Activated CD8-positive, alpha-beta memory T cell treated with anti-CD3 and anti-CD28 coated beads for 24 hours (primary cell): Measurements from ENCODE around the gene DPP8.

Experiments used
- DNase-seq: peaks from one replicate; pipeline ENCODE4 v3.0.0-alpha.2; 2020

The DPP8 gene

DNA sequence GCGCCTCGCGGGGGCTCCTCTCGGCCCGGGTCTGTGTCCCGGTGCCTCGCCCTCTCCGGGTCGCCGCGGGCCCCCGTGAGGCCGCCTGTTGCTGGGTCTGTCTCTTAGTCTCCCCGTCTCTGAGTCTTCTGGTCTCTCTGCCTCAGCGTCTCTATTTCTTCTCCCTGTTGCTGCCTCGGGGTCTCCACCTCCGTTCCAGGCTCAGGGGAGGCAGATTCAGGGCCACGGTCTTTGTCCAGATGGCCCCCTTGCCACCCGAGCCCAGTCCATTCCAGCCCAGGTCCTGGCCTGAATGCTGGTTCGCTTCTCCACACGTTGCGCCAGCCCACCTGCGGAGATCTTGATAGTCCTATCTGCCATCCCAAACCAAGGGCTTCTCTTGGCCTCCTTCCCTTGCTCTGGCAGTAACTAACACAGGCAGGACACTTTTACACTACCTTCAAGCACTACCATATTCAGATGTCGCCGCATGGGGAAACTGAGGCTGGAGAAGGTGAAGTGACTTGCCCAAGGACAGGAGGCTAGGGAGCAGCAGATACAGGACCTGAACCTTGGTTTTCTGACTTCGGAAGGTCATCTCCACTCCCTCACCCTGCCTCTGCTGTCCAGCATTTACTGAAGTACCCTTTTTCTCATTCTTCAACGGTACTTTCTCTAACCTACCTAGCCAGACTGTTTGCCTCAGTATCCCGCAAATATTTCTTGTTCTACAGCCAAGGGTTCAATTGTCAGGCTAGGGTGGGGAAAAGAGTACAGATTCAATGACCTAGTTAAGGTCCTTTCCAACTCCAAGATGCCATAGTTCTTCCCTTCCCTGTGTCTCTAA is 94.1 kb downstream of the DPP8 start:
- no peak for DNase-seq

DNA sequence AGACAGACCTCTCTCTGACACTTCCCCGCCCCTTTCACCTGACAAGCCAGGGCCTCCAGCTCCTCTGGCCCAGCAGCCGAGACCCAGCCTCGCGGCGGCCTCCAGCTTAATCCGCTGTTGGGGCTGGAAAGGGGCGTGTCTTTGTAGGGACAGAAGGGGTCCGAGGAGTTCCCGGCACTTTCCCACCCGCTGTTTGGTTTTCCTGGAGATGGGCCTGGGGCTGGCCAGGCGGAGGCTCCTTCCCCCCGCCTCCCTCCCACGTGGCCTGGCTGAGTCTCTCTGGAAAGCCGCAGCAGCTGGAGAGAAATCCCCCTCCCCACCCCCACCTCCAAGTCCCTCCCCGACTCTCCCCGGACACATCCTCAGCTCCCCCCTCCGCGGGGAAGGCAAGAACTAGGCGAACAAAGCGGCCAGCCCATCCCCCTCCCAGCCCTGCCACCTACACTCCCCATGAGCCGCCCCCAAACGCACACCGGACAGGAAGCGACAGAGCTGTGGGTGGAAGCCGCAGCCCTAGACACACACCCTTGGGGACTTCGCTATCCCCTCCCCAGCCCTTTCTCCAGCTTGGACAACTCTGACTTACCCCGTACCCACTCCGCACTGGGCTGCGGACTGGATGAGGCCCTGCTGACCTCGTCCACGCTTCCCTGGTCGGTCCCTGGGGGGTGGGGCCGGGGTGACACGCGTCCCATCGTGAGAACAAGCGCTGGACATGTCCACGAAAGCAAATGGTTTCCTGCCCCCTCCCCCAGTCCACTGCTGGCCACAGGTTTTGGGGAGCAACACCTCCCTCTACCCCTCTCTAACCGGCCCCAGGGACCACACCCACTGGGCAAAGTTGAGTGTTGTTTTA is 95.9 kb downstream of the DPP8 start:
- peak; percentile 58 for DNase-seq

DNA sequence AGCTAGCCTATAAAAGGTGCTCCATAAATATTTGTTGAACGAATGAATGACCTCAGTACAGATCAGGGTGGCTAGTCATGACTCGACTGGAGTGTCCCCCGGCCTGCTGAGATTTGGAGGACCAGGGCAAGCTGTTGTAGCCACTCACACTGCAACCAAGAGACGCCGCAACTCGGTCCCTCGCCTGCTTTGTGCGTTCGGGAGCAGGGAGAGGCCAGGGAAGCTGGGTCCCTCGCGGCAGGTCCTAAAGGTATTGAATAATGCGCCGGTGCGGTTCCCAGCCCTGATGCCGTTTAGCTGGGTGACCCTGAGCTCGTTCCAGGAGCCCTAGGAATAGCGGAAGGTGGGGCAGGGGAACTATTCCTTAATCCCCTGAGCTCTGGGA is 96.5 kb downstream of the DPP8 start:
- DNase-seq: no peak

DNA sequence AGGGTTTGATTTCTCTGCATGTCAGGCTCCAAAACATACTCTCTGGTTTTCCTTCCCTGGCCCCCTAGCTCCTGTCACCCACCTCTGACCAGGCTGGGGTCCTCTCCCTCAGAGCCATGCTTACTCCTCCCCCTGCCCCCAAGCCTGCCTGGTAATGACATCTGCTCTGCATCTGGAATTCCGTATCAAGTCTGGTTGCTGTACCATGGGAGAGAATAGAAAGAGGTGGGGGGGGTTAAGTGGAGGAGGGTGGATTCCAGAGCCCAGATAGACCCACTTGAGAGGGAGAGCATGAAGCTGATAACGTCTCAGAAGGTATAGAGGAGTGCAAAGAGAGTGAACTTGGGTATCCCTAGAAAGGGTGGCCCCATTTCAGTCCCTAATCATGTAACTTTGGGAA is 98.9 kb downstream of the DPP8 start:
- no peak for DNase-seq

DNA sequence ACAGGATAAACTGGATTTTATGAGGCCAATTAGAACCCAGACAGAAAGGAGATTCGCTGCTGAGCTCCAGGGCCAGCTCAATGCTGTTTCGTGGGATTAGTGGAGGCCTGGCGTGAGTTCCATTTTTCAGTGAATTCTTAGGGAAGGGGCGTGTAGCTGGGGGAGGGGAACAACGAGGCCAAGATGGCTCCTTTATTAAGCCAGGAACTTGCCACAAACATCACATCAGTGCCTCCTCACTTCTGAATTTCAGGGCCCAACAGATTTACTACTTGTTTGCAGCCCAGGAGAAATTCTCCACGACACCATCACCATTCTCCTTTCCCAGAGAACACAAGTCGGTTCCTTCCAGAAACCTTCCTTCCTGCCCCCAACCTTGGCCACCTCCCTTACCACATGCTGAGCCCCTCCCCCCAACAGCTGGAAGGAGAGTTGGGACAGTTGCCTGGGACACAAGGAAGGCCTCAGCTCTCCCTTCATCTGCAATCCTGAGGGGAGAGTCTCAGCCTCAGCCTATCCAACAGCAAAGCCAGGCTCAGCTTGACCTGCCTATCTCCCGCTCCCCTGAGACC is 100.6 kb downstream of the DPP8 start:
- no peak for DNase-seq

DNA sequence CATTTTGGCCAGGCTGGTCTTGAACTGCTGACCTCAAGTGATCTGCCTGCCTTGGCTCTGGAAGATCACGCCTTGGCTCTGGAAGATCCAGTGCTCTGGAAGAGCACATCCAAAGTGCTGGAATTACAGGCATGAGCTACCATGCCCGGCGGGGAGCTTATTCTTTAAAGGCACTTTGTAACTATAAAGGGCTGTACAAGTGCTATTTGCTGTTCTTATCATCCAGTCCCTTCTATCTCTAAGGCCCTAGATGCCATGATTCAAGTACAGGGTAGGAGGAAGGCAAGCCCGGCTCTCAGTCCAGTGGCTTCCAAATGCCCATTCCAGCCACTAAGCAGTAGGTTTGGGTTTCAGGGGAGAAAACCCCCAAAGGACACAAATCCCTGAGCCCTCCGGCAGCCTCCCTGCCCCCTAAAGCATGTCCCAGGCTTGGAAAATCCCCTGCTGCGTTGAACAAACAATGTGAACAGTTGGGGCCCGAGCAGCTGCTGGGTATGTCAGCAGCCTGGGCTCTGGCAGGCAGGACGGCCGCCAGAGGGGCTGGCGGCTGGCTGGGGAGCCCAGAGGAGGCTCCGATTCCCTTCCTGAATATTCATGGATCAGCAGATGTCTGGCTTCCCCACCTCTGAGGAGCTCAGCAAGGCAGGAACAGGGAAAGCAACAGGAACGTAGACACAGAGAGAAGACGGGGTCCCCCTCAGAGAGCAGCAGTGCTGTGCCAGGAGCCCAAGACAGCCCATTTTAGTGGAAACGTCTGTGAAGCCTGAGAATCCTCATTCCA is 102.5 kb downstream of the DPP8 start:
- no peak for DNase-seq

DNA sequence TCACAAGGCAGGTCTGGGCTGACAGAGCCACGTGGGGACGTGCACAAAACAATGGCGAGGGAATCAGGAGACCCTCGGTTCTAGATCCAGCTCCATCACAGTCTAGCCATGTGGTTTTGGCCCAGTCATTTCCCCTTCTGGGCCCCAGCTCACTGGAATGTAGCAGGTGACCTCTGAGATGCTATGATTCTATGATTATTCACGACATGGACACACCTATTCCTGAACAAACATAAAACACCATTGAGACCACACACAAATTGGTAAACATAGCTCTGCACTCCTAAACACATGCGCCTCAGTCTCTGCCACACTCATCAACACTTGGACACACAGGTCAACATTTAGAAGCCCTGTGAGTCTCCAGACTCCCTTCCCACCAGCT is 103.7 kb downstream of the DPP8 start:
- no peak for DNase-seq

DNA sequence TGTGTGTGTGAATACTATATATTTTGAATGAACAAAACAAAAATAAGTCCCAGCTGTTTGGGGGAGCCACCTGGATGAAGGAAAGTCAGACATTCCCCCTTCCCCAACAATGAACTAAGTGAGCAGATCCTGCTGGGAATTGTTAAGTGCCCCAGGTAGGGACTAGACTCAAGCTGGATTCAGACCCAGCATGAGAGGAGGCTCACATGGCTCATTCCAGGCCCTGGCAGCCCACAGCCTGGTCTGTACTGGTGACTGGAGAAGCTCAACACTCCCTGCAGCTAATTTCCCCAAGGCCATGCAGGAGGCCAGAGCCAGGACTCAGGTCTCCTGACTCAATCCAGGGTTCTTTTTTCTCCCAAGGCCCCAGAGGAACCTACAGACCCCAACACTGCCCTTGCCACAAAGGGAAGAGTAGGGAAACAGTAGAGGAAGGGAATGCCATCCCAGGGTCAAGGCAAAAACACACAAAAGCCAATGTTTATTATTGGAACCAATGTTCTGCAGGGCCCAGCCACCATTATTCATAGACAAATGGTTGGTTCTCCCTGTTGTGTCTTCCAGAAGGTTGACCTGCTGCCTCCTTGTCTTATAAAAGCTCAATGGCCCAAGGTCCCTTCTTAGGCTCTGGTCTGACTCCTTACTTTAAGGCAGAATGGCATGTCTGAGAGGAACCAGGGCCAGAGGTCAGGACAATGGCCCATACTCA is 104.3 kb downstream of the DPP8 start:
- DNase-seq: no peak

DNA sequence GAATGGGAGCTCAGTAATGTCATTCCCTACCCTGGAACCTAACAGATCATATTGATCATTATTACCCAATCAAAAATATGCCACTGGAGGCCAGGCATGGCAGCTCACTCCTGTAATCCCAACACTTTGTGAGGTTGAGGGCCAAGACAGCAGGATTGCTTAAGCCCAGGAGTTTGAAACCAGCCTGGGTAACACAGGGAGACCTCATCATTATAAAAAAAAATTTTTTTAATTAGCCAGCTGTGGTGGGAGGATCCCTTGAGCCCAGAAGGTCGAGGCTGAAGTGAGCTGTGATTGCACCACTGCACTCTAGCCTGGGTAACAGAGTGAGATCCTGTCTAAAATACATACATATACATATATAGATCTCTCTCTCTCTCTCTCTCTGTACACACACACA is 104.9 kb downstream of the DPP8 start:
- no peak for DNase-seq

DNA sequence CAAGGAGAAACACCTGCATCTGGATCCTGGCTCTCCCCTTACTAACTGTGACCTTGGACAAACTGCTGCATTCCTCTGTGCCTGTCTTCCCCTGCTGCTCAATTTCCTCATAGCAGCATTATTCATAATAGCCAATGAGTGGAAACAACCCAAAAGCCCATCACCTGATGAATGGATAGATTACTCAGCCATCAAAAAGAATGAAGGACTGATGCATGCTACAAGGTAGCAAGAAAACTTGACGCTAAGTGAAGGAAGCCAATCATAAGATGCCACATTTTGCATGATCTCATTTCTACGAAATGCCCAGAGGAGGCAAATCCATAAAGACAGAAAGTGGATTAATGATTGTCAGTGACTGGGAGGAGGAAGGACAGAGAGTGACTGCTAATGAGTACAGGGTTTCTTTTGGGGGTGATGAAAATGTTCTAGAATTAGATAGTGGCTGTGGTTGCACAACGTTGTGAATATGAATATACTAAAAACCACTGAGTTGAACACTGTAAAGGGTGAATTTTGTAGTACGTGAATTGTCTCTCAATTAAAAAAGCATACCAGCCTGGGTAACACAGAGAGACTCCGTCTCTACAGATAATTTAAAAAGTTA is 105.9 kb downstream of the DPP8 start:
- DNase-seq: no peak

DNA sequence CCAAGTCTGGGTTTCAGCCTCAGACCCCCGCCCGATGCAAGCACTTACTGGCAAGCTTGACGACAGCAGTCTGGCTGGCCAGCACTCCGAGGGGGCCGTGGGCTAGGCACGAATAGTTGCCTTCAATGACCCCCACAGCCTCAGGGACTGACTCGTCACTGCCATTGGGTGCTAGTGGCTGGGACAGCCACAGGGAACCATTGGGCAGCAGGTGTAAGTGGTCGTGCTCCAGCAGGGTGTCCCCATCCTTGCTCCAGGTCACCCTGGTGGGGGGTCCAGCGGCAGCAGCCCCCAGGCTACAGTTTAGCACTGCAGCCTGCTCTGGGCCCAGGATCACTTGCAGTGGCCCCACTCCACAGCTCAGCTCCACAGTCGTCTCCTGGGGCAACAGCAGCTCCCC is 106.5 kb downstream of the DPP8 start:
- no peak for DNase-seq

DNA sequence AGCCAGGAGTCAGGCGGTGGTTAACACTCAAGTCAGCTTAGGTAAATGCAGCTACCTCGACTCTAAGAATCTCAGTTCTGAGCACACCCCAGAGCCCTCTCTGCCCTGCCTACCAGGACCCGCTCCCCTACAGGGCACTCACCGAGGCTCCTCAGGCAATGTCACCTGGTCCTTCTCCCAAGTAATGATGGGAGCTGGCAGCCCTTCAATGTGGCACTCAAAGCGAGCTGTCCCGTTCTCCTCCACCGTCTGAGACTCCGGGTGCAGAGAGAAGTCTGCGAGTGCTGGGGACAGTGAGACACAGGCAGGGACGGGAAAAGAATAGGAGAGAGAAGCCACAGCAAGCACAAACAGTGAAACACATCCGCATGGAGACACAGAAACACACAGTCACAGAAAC is 107.5 kb downstream of the DPP8 start:
- no peak for DNase-seq

DNA sequence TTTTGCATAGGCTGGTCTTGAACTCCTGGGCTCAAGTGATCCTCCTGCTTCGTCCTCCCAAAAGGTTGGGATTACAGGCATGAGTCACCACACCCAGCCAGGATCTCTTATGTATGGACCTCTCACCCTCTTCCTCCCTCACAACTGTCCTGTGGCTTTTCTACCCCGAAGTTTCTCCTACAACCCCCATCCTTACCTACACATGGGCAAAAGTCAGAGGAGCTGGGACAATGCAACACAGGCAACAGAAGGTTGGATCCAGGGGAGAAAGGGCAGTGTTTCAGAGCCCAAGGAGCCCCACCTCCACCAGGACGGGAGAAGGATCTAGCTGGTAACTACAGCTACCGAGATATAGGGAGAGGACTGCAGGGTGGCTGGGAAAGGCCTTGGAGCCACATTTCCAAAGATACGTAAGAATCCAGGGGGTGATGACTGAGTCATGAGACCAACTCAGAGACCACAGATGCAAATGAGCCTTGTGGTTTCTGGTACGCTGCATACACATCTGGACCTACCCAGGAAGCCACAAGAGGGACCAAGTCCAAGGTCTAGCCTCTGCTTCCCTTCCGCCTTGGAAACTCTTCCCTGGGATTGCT is 108.4 kb downstream of the DPP8 start:
- no peak for DNase-seq

DNA sequence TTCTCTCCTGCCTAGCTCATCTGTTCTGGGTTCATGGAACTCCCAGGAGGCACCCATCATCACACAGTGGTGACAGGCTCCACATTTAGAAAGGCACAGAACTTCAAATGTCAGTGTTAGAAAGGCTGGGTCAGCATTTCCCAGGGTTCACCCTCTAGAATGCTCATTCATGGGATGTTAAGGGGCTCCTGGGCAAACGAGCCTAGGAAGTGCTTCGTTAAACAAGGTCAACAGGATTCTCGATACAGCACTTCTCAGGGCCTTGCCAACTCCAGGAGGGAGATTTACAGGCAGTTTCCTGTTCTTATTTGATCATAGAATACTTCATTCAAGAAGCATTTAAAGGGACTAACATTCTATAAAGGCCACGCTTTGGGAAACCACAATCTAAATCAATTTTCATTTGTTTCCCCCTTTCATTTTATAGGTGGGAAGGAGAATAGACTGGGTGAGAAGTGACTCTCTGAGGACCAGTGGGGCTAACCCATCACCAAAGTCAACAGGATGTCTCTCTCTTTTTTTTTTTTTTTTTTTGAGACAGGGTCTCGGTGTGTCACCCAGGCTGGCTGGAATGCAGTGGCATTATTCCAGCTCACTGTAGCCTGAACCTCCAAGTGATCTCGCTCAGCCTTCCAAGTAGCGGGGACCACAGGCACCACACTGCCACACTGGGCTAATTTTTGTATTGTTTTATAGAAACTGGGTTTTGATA is 109.0 kb downstream of the DPP8 start:
- no peak for DNase-seq

DNA sequence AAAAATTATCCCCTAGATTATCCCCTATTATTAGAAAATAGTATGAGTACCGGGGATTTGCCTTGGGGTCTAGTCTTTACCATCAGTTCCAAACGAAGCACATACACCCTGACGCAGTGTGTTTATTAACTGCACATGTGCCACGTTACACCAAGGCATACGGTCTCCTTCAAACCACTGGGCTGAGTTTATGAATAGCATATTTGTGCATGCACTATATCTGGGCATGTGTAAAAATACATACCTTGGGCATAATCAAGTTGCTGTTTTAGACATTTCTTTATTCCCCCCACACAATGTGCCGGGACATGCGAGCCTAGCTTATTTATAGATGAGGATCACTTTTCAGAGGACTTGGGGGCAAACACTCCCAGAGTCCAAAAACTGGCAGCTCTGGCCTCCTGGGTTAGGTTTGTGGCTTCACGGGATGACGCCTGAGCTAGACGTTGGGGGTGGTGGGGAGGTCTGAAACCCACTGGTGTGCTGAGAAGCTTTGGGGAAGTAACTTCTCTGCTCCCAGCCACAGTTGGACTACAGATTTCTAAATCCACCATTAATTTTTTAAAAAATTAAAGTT is 111.0 kb downstream of the DPP8 start:
- DNase-seq: no peak

DNA sequence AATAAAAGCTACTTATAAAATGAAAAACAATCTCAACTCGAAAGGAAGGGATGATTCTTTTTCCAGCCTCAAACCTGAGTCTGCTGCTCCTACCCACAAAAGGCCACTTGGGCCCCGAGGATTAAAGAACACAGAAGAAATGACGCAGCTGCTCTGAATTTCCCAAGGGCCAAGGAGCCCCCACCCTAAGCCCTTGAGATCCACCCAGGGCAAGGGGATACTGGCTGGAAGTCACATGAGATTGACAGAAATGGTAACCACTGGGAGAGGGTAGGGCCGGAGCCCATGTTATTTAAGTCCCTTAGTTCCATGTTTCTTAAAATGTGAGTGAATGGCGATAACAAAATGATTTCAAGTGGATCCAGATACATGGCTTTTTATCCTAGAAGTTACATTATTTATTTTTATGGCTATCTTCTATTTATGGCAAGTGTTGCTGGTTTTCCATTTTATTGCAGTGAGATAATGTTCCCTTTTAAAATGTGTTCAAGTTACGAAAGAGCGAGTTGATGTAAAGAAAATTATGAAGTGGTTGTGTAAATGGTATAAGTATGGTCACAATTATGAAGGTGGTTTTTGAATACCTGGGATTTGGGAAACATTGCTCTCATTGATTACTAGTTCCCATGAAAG is 111.6 kb downstream of the DPP8 start:
- DNase-seq: no peak

DNA sequence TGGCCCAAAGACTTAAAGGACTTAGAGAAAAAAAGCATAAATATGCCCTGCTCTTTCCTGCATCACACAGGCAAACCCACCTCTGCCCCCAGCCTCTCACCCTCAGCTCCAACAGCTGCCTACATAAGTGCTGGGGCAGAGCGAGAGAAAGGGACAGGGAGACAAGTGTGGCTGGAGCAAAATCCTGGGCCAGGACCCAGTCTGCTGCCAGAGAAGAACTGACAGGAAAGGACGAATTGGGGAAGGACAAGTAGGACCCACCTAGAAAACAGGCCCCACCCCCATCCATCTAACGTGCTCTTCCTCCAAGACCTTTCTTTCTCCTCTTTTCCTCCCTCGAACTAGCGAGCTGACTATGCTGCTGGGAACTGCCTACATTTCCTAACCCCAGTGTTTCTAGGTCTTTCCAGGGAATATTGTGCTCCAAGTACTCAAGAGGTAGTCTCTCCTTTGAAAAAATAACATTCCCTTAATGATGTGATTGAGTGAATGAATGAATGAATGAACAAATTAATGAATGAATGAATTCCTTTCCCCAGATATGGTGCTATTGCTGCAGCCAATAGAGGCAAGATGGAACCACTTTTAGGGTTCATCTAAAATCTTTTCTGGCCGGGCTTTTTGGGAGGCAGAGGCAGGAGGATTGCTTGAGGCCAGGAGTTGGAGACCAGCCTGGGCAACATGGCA is 113.2 kb downstream of the DPP8 start:
- no peak for DNase-seq

DNA sequence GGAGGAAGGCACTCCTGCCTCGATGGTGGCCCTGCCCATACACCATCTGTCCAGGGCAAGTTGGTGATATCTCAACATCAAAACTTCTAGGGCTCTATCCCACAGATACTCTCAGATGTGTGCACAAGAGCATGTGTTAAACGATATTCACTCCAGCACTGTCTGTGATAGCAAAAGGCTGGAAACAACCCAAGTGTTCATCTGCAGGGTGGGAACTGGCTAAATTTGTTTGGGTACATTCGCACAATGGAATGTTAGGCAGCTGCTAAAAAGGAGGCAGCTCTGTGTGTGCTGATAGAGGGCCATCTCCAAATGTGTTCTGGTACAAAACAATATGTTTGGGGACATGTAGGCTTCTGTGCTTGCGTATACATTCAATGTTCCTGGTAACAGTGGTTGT is 114.5 kb downstream of the DPP8 start:
- DNase-seq: no peak

DNA sequence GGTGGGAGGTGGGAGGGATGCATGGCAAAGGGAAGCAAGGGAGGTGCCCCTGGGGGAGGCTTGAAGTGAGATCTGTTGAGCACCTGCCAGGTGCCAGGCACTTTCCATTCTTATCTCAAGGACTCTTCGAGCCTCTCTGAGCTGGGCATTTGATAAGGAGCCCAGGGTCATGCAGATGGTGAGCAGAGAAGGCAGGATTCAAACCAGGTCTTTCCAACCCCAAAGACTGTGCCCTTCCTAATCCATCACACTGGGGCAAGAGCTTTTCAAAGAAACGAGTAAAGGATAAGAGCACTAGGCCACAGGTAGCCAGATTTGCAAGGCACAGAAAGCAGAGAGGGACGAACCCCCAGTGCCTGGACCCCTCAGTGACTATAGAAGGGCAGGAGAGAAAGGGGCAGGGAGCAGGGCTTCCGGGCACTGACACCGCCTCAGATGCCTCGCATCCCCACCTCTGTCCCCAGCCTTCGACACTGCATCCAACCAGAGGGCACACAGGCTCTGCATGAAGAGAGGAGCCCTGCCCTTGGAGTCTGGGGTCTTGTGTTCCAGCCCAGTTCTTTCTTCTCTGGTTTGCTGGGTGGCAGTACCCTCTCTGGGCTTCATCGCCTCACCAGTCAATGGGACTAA is 115.8 kb downstream of the DPP8 start:
- no peak for DNase-seq
